HL-60 (cell line): Measurements from ENCODE around the gene CCL17.

Source experiments
- DNase-seq, 2 experiments: peaks; one replicate each; pipeline ENCODE4 v3.0.0-alpha.2; 2010 to 2020; ENCODE audit warnings: low read depth in 1 of 2, low spot score in 1 of 2
- H3K27ac ChIP-seq: fragments of 250-450 bp; sonication (Bioruptor Pico); replicated peaks from 2 replicates; pipeline ENCODE4 v1.5.1; 2020; ENCODE audit warnings: mild to moderate bottlenecking, moderate library complexity
- H3K27me3 ChIP-seq: fragments of 250-450 bp; sonication (Bioruptor Pico); 2 replicates; pipeline ENCODE4 v1.5.1; 2021; ENCODE audit warnings: mild to moderate bottlenecking, moderate library complexity; ENCODE audit not compliant: insufficient read depth, poor library complexity, severe bottlenecking
- H3K4me3 ChIP-seq: replicated peaks from 2 replicates; pipeline ENCODE4 v1.5.1; 2011; ENCODE audit warnings: mild to moderate bottlenecking, control low read depth, low read length; ENCODE audit not compliant: insufficient read depth
- CTCF ChIP-seq: IDR thresholded peaks from one replicate; pipeline ENCODE4 v1.5.1; 2011; ENCODE audit warnings: low read length, control low read depth, inconsistent platforms; ENCODE audit not compliant: insufficient read depth
- GABPA ChIP-seq: IDR thresholded peaks from 2 replicates; pipeline ENCODE4 v1.6.1; 2012; ENCODE audit warnings: low read depth
- POLR2AphosphoS5 ChIP-seq: IDR thresholded peaks from 2 replicates; pipeline ENCODE4 v1.6.1; 2012; ENCODE audit warnings: low read depth
- REST ChIP-seq: IDR thresholded peaks from 2 replicates; pipeline ENCODE4 v1.6.1; 2012; ENCODE audit warnings: low read depth; ENCODE audit not compliant: insufficient replicate concordance
- SPI1 ChIP-seq: IDR thresholded peaks from 2 replicates; pipeline ENCODE4 v1.6.1; 2012; ENCODE audit warnings: low read depth, mild to moderate bottlenecking, borderline replicate concordance
- long read RNA-seq: library from polyadenylated mRNA; unstranded; transcript quantifications from one replicate; pipeline ENCODE4 v2.0.0, GENCODE V29; 2020

The CCL17 gene
- long read RNA-seq: 0 reads

- H3K27ac ChIP-seq: no peak within 1 kb of the TSS
- H3K4me3 ChIP-seq: no peak within 1 kb of the TSS
- no peak for DNase-seq
- TF ChIP-seq REST (no peak), CTCF (no peak), GABPA (no peak), SPI1 (no peak), POLR2AphosphoS5 (no peak)
- H3K27me3 ChIP-seq: no peaks in the 10 kb centered on the region
These were observed at the start of gene CCL17 for GRCh38 chr16:57403965-57404817. Gene CCL17 (plus strand): TSS chr16:57404767. CDS start chr16:57413933, 9,166 bp downstream.

GRCh38 chr16:57355898-57356414 lies 48.6 kb upstream of the CCL17 start:
- H3K27ac ChIP-seq: no peak overlapping the region
- H3K27me3 ChIP-seq: peaks cover 5% of the 10 kb centered on the region
- DNase-seq: no peak
- no peak for TF ChIP-seq GABPA
- TF ChIP-seq POLR2AphosphoS5: no peak
- no peak for TF ChIP-seq CTCF
- no peak for TF ChIP-seq REST
- no peak for TF ChIP-seq SPI1
- H3K4me3 ChIP-seq: no peak overlapping the region

- no peak overlapping the region for H3K27ac ChIP-seq
- TF ChIP-seq CTCF: no peak
- TF ChIP-seq SPI1: no peak
- TF ChIP-seq POLR2AphosphoS5: no peak
- no peak for TF ChIP-seq GABPA
- TF ChIP-seq REST: no peak
- peaks cover 5% of the 10 kb centered on the region for H3K27me3 ChIP-seq
- H3K4me3 ChIP-seq: no peak overlapping the region
- DNase-seq: no peak
These were observed 48.0 kb upstream of the CCL17 start for GRCh38 chr16:57356547-57356946.
